Activated naive CD4-positive, alpha-beta T cell treated with anti-CD3 and anti-CD28 coated beads for 36 hours (primary cell): ENCODE data around the gene LRRC42. TPM values are rescaled to one million over a fixed set of nuclear protein-coding genes. Genes with fewer than 3 reads are reported as not detected.

ENCODE experiments used
- CTCF ChIA-PET: fragments of 350-600 bp; sonication (Branson Sonifier 250); formaldehyde crosslinking; loops from one replicate; lab custom pipeline; 2021; ENCODE audit warnings: antibody characterized with exemption; lab: Charles Lee
- DNase-seq: peaks from one replicate; pipeline ENCODE4 v3.0.0-alpha.2; 2020
- H3K27ac Mint-ChIP-seq: one replicate; pipeline ENCODE4 v1.8.0; 2021; ENCODE audit warnings: mild to moderate bottlenecking, mixed read lengths
- H3K27me3 Mint-ChIP-seq: one replicate; pipeline ENCODE4 v1.8.0; 2021; ENCODE audit warnings: low read depth, mixed read lengths
- H3K36me3 Mint-ChIP-seq: one replicate; pipeline ENCODE4 v1.8.0; 2021; ENCODE audit warnings: low read depth, mixed read lengths
- H3K4me1 Mint-ChIP-seq: one replicate; pipeline ENCODE4 v1.8.0; 2021; ENCODE audit warnings: low read depth, mixed read lengths
- H3K4me3 Mint-ChIP-seq: one replicate; pipeline ENCODE4 v1.8.0; 2021; ENCODE audit warnings: mild to moderate bottlenecking, moderate library complexity, mixed read lengths
- H3K9me3 Mint-ChIP-seq: one replicate; pipeline ENCODE4 v1.8.0; 2021; ENCODE audit warnings: mixed read lengths
- intact Hi-C: fragments of 100-400 bp; cut with micrococcal nuclease; formaldehyde crosslinking; loops from one replicate; pipeline ENCODE4 v1.15.1; 2023
- total RNA-seq, 2 experiments: library from RNA; stranded (reverse); gene quantifications; one replicate each; pipeline ENCODE4 v1.2.3, GENCODE V29; 2021

LRRC42 gene
- total RNA-seq, 2 experiments from 2014 or later, result 19.9 to 21.3 TPM

- peak; percentile 38 for DNase-seq
- CTCF ChIA-PET, result no interaction called here
- intact Hi-C loops, result loop anchor here (1.0 to 2.0 kb wide), 2 partner anchors 23 to 59 kb away; no protein-coding TSS in a partner anchor
- Mint-ChIP-seq H3K4me1 (peaks cover 37% of the 10 kb centered on the region), H3K27ac (peak overlapping the region; percentile 14), H3K4me3 (no peak overlapping the region), H3K36me3 (peaks cover 9% of the 10 kb centered on the region), H3K9me3 (no peaks in the 10 kb centered on the region), H3K27me3 (no peaks in the 10 kb centered on the region)
These were observed 26.5 kb upstream of the LRRC42 start for GRCh38 chr1:53919675-53920066.

GRCh38 chr1:53927376-53927881, 18.7 kb upstream of the LRRC42 start:
- H3K4me1 Mint-ChIP-seq, result peaks cover 1% of the 10 kb centered on the region
- CTCF ChIA-PET, result interaction anchor here (0.7 to 1.6 kb wide), 2 partner anchors 22 to 67 kb away, joined by 4 read pairs; no protein-coding TSS in a partner anchor
- H3K27me3 Mint-ChIP-seq, result no peaks in the 10 kb centered on the region
- H3K4me3 Mint-ChIP-seq, result no peak overlapping the region
- H3K36me3 Mint-ChIP-seq, result peaks cover 14% of the 10 kb centered on the region
- H3K27ac Mint-ChIP-seq, result no peak overlapping the region
- DNase-seq, result no peak
- no peaks in the 10 kb centered on the region for H3K9me3 Mint-ChIP-seq
- intact Hi-C loops, result no loop called here

GRCh38 chr1:53929246-53929960, 16.7 kb upstream of the LRRC42 start:
- DNase-seq, result no peak
- Mint-ChIP-seq H3K4me3 (no peak overlapping the region), H3K9me3 (no peaks in the 10 kb centered on the region), H3K27me3 (no peaks in the 10 kb centered on the region), H3K27ac (no peak overlapping the region), H3K36me3 (peaks cover 17% of the 10 kb centered on the region), H3K4me1 (no peaks in the 10 kb centered on the region)
- intact Hi-C loops, result no loop called here
- CTCF ChIA-PET, result interaction anchor here (0.7 to 1.6 kb wide), 4 partner anchors 13 to 50 kb away, joined by 3 to 4 read pairs (median 4); no protein-coding TSS in a partner anchor

- CTCF ChIA-PET, result interaction anchor here (1.0 to 1.7 kb wide), 3 partner anchors 15 to 28 kb away, joined by 3 to 4 read pairs (median 3); partner anchors contain the start of gene LRRC42
- no peak overlapping the region for H3K4me3 Mint-ChIP-seq
- H3K27ac Mint-ChIP-seq, result no peak overlapping the region
- H3K27me3 Mint-ChIP-seq, result no peaks in the 10 kb centered on the region
- intact Hi-C loops, result no loop called here
- no peak for DNase-seq
- peaks cover 26% of the 10 kb centered on the region for H3K36me3 Mint-ChIP-seq
- H3K4me1 Mint-ChIP-seq, result no peaks in the 10 kb centered on the region
- H3K9me3 Mint-ChIP-seq, result peaks cover 2% of the 10 kb centered on the region
These were observed 15.2 kb upstream of the LRRC42 start for GRCh38 chr1:53930932-53931331.

GRCh38 chr1:53931523-53931922, 14.6 kb upstream of the LRRC42 start:
- no peak overlapping the region for H3K27ac Mint-ChIP-seq
- peaks cover 27% of the 10 kb centered on the region for H3K36me3 Mint-ChIP-seq
- DNase-seq, result no peak
- H3K4me1 Mint-ChIP-seq, result no peaks in the 10 kb centered on the region
- no peaks in the 10 kb centered on the region for H3K27me3 Mint-ChIP-seq
- no peak overlapping the region for H3K4me3 Mint-ChIP-seq
- CTCF ChIA-PET, result interaction anchor here (1.0 to 1.7 kb wide), 3 partner anchors 15 to 27 kb away, joined by 3 to 4 read pairs (median 3); partner anchors contain the start of gene LRRC42
- intact Hi-C loops, result no loop called here
- peaks cover 2% of the 10 kb centered on the region for H3K9me3 Mint-ChIP-seq

- H3K27ac Mint-ChIP-seq, result no peak overlapping the region
- intact Hi-C loops, result no loop called here
- CTCF ChIA-PET, result interaction anchor here (1.1 to 1.5 kb wide), 4 partner anchors 8 to 25 kb away, joined by 3 to 5 read pairs (median 3); no protein-coding TSS in a partner anchor
- H3K36me3 Mint-ChIP-seq, result peaks cover 24% of the 10 kb centered on the region
- H3K4me3 Mint-ChIP-seq, result no peak overlapping the region
- DNase-seq, result no peak
- H3K9me3 Mint-ChIP-seq, result peaks cover 2% of the 10 kb centered on the region
- peaks cover 5% of the 10 kb centered on the region for H3K4me1 Mint-ChIP-seq
- no peaks in the 10 kb centered on the region for H3K27me3 Mint-ChIP-seq
These were observed 11.9 kb upstream of the LRRC42 start for GRCh38 chr1:53934170-53934765.

GRCh38 chr1:53936430-53936829, 9.7 kb upstream of the LRRC42 start:
- CTCF ChIA-PET, result interaction anchor here (0.8 to 1.2 kb wide), 2 partner anchors 10 to 12 kb away, joined by 3 to 4 read pairs; no protein-coding TSS in a partner anchor
- H3K27ac Mint-ChIP-seq, result no peak overlapping the region
- H3K36me3 Mint-ChIP-seq, result peaks cover 28% of the 10 kb centered on the region
- no peaks in the 10 kb centered on the region for H3K27me3 Mint-ChIP-seq
- intact Hi-C loops, result no loop called here
- H3K4me1 Mint-ChIP-seq, result peaks cover 8% of the 10 kb centered on the region
- no peak for DNase-seq
- H3K9me3 Mint-ChIP-seq, result peaks cover 2% of the 10 kb centered on the region
- H3K4me3 Mint-ChIP-seq, result no peak overlapping the region

GRCh38 chr1:53938136-53938830, 7.9 kb upstream of the LRRC42 start:
- H3K36me3 Mint-ChIP-seq, result peaks cover 28% of the 10 kb centered on the region
- DNase-seq, result no peak
- H3K9me3 Mint-ChIP-seq, result peaks cover 2% of the 10 kb centered on the region
- peaks cover 18% of the 10 kb centered on the region for H3K4me1 Mint-ChIP-seq
- no peak overlapping the region for H3K4me3 Mint-ChIP-seq
- CTCF ChIA-PET, result interaction anchor here (0.7 to 0.8 kb wide), 2 partner anchors 13 to 23 kb away, joined by 4 to 5 read pairs; no protein-coding TSS in a partner anchor
- intact Hi-C loops, result no loop called here
- peak overlapping the region; percentile 65 for H3K27ac Mint-ChIP-seq
- no peaks in the 10 kb centered on the region for H3K27me3 Mint-ChIP-seq

GRCh38 chr1:53942127-53942957, 3.8 kb upstream of the LRRC42 start:
- intact Hi-C loops, result loop anchor here (1.0 kb wide), 2 partner anchors 23 to 52 kb away; no protein-coding TSS in a partner anchor
- CTCF ChIA-PET, result interaction anchor here (0.6 to 1.5 kb wide), 5 partner anchors 8 to 81 kb away, joined by 3 to 11 read pairs (median 3); no protein-coding TSS in a partner anchor
- peak overlapping the region; percentile 32 for H3K4me3 Mint-ChIP-seq

GRCh38 chr1:53943090-53943489, 3.1 kb upstream of the LRRC42 start:
- CTCF ChIA-PET, result interaction anchor here (0.6 to 1.1 kb wide), 2 partner anchors 14 to 21 kb away, joined by 3 read pairs; no protein-coding TSS in a partner anchor
- H3K4me3 Mint-ChIP-seq, result peak overlapping the region; percentile 32
- H3K27me3 Mint-ChIP-seq, result no peaks in the 10 kb centered on the region
- DNase-seq, result no peak
- H3K27ac Mint-ChIP-seq, result peak overlapping the region; percentile 55
- intact Hi-C loops, result no loop called here
- H3K36me3 Mint-ChIP-seq, result peaks cover 16% of the 10 kb centered on the region
- H3K9me3 Mint-ChIP-seq, result no peaks in the 10 kb centered on the region
- peaks cover 46% of the 10 kb centered on the region for H3K4me1 Mint-ChIP-seq

More at GRCh38 chr1:53942127-53942957, 3.8 kb upstream of the LRRC42 start:
- H3K27me3 Mint-ChIP-seq, result no peaks in the 10 kb centered on the region
- peaks cover 20% of the 10 kb centered on the region for H3K36me3 Mint-ChIP-seq
- peak; percentile 23 for DNase-seq
- no peaks in the 10 kb centered on the region for H3K9me3 Mint-ChIP-seq
- H3K27ac Mint-ChIP-seq, result peak overlapping the region; percentile 55
- H3K4me1 Mint-ChIP-seq, result peaks cover 40% of the 10 kb centered on the region

GRCh38 chr1:53943490-53944043, 2.6 kb upstream of the LRRC42 start:
- intact Hi-C loops, result no loop called here
- DNase-seq, result no peak
- Mint-ChIP-seq H3K4me1 (peaks cover 46% of the 10 kb centered on the region), H3K36me3 (peaks cover 14% of the 10 kb centered on the region), H3K27me3 (no peaks in the 10 kb centered on the region), H3K4me3 (peak overlapping the region; percentile 58), H3K27ac (peak overlapping the region; percentile 35), H3K9me3 (no peaks in the 10 kb centered on the region)
- CTCF ChIA-PET, result interaction anchor here (2.8 to 3.3 kb wide), 2 partner anchors 64 to 83 kb away, joined by 12 to 23 read pairs; no protein-coding TSS in a partner anchor
